T-helper 1 cell (primary cell): ENCODE measurements around the gene RAB3C.

ENCODE experiments used
- DNase-seq, 5 donors: peaks; one replicate each; pipeline ENCODE4 v3.0.0-alpha.2; 2012 to 2020

The RAB3C gene

DNA sequence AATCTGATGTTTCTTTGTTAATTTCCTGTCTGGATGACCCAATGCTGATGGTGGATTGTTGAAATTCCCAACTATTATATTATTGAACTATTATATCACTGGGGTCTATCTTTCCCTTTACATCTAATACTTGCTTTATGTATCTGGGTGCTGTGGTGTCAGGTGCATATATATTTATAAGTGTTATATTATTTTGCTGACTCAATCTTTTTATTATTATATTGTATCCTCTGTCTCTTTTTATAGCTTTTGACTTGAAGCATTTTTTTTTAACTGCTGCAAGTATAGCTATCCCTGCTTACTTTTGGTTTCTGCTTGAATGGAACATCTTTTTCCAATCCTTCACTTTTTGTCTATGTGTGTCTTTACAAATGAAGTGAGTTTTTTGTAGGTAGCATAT is 255.9 kb downstream of the RAB3C start:
- no peak for DNase-seq

DNA sequence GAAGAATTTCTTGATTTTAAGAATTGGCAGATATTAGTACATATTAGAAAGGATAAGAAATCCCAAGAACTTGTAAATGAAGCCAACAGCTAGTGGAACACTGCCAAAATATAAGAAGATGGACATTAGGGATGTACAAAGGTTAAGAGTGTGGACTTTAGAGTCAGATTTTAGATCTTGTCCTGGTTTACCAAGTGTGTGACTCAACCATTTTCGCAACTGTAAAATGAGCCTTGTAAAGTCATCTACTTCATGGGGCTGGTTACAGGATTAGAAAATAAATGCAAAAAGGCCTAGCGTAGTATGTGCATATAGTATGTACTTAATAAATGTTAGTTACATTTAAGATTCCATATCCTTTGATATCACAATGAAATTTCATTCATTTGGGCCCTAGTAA is 260.0 kb downstream of the RAB3C start:
- DNase-seq = no peak

DNA sequence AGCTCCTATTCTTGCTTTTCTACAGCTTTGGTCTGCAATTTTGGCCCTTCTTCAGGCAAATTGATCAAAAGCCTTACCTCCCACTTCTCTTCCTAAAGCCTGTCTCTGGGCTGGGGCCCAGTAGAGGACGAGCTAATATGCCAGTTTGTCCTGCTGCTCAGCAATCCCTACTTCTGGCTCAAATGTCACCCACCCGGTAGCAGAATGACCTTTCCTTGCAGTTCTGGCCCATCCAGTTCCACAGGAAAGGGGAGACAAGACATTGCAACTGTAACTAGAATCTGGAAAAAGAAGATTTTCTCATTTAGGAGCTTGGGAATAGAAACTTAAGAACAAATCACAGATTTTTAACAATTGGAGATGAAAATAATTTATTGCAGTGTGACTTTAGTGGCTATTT is 261.5 kb downstream of the RAB3C start:
- DNase-seq = no peak

DNA sequence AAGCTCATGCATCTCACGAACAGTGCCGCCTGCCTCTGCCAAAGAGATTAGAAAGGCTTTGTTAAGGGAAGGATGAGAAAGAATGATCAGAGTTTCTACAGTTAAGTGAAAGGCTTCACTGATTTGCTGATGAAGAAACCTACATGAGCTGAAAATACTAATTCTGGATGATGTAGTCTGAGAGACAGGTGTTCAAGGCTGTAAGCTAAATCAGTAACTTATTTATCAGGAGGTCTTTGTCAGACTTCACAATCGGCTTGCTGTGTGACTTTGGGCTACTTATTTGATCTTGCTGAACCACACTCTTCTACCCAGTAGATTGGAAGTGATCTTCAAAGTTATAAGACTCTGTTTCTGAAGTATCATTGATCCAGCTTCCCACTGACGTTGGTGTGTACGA is 264.2 kb downstream of the RAB3C start:
- DNase-seq = no peak

DNA sequence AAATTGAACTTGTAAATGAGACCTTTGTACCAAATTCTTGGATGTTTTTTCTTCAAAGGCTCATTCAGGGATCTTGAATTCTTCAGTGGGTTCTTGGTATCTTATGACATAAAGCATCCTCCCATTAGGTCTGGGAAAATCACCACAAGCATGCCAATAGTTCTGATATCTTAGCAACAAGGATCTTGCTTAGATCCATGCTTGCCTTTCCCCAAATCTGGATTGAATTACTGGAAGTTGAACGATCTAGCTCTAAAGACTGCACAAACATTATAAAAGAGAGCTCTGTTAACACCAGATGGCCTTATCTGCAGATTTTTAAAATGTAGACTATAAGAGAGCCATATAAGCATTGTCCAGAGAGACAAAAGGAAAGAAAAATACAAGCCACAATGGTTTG is 266.3 kb downstream of the RAB3C start:
- no peak for DNase-seq

DNA sequence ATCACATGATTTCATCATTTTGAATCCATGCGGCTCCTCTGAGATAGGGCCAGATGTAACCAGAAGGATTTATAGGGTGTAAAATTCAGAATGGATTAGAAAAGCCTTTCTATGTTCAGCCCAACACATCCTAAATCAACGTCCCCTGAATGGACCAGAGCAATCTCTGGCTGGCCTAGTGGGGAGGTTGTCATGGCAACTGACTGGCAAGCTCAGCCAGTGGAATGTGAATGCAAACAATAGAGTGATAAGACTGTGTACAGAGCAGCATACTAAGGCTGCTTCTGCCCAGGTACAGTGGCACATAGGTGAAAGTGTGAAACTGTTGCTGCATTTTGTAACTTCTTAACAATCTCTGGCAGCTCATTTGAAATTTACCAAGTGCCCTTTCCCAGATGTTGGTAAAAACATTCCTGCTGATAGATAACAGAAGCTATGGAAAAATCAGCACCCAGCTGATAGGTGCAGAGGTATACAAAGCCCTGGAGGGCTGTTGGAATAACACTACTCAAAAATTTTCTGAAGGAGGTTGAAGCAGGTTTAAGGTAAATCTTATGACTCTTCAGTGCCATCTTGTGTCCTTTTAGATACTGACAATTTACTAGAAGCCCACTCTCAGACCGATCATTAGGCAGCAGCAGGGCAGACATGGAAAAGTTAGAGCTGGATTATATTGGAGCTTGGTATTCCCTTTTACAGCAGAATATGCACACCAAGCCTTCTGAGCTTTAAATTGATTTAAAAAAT is 267.2 kb downstream of the RAB3C start:
- peak in 1 of 5 donors; percentile 4 for DNase-seq

DNA sequence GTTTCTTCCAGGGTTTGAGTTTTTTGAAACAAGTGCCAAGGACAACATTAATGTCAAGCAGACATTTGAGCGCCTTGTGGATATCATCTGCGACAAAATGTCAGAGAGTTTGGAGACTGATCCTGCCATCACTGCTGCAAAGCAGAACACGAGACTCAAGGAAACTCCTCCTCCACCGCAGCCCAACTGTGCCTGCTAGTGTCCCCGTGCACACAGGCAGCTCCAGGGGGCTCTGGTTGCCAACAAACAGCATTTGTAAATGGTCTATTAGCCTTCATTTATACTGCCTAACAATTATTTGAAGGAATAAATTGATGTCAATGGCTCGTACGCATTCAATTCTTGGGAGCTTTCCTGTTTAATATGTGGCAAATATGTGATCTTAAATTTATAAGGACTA is 268.3 kb downstream of the RAB3C start:
- DNase-seq = no peak

DNA sequence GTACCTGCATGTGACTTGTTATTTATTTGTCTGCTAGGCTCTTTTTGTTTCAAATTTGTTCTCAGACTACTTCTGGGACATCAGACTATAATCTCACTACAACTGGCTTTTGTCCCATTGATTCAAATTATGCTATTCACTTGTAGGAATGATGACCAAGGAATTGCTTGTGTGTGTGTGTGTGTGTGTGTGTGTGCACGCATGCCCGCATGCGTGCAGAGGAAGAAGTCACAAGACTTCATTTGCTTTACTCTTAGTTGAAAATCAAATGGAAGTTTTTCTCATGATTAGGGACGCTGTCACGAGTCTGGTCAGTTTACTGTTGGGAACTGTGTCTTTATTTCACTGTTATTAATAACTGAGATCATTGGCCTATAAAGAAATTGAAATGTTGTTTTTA is 268.7 kb downstream of the RAB3C start:
- no peak for DNase-seq

DNA sequence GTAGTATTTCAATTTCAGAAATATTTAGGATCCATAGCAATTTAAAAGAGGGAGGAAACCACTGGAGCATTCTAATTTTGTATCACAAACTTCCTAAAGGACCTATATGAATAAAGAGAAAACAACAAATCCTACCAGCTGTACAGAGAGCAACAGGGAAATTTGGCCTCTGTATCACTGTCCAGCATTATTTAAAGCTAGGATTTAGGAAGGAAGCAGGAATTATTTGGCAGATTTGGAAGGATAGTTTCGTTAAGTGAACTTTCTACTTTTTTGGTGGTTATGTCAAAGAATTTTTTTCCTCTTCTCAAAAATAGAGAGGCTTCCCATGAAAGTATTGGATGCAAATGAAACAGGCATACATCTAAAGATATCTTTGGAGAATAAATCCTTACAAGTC is 269.7 kb downstream of the RAB3C start:
- no peak for DNase-seq

DNA sequence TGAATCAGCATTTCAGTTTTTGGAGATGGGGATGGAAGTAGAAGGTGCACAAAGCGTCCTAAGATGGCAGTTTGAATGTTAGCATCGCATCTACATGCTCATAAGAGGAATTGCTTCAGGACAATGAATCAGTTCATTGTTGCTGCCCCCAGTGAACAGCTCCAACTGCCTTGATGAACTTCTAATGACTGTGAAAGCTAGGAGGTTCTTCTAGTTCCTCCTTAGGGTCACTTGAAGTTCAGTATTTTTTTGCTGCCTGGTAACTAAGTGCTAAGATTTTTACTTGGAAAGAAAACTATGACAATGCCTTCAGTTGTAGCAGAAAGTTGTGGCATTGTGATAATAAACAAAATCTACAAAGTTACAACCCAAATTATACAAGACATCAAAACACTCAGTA is 271.6 kb downstream of the RAB3C start:
- DNase-seq = no peak

DNA sequence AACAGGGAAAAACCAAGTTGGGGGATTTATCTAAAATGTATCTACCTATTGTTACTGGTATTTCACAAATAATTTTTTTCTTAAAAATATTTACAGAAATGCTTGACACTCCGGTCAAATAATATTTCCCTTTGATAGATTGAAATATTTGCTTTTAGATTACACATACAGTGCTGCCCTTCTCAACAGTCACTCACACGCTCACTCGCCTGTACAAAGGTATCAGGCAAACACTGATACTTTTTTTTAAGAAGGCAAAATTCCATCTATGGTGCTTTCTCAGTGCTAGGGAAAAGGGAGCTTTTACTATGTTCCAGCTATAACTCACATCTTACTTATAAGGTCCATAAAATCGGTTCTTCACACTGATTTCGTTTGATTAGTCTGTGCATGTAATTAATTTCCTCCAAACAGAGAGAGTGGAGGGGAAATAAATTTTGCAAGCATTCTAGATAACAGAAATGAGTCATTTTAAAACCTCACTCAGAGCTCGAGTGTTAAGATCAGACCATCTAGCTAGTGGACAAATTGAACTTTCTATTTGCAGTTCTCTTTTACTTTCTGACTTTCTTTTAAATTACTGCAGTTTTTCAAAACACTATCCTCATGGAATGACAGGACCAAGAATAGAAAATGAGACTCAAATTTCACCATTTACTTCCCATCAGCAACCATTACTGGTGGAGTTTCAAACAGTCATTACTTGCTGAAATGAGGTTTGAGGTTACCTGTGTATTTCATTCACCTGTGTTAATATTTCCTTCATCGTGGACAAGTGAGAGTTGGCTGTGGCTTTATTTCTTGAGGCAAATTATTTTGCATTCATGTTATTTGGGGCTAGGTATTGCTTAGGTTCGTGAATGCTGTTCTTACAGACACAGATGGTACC is 273.2 kb downstream of the RAB3C start:
- DNase-seq = no peak

DNA sequence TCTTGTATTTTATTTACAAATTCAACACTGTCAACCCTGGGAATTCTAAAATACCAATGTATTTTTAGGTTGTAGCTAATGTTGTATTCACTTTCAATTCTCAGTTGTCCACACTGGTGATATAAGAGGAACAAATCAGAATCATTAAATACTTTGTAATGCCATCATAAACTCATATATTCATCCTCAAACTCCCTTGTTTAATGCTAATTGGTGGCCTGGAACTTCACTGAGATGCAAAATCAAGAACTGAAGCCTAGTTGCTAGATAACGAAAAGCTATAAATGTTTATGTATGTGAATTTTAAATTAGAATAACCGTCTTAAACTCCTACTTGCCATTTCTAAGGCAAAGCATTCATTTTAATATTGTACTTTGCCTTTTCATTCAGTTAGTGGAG is 274.7 kb downstream of the RAB3C start:
- DNase-seq = no peak

DNA sequence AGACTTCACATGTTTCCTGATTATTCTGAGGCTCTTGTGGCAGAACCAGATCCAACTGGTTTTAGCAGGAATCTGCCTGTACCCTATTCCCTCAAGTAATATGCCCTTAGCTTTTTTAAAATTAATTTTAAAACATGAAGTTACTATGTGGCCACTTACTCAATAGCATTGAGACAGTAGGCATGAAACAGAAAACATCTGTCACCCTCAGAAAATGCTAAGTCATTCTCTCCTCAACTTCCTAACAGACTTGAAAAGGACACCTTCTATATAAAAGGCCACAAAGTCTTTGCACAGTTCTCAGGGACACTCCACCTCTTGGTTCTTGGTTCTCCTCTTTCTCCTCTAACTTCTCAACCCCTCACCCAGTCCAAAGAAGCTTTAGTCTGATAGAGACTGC is 277.8 kb downstream of the RAB3C start:
- DNase-seq = no peak

DNA sequence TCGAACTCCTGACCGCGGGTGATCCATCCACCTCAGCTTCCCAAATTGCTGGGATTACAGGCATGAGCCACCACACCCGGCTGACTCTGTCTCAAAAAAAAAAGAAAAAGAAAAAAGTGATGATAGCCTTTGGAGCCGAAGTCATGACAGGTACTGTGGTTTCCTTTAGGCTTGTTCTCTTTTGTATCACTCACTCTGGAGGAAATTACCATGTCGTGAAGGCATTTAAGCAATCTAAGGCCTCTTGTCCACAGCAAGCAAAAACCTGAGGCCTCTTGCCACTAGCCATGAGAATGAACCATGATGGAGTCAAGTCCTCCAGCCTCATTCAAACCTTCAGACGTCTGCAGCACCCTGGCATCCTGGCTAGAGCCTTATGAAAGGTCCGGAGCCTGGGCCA is 286.1 kb downstream of the RAB3C start:
- no peak for DNase-seq

DNA sequence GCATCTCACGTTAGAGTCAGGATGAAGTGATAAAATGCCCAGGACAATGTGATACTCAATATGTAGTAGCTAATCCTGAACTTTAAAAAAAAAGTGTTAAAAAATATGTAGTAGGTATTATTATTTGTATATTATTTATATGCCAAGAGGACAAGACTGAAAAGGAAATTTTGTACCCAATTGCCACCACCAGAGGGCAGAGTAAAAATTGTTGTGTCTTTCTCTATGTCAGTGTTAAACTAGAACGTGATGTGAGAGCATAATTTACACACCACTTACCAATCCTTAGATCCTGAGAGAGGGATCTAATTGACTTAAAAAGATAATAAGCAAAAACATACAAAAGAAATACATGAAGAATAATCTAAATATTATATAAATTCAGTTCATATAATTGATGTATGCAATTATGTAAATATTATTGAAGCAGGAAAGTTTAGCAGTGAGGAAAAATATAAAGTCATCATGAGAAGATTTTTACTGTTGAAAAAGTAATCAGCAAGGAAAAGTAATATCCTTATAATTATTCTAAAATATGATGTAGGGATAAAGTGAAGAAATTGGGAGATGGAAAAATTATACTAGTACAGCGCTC is 288.9 kb downstream of the RAB3C start:
- DNase-seq = peak in 2 of 5 donors; percentile 17 to 27

DNA sequence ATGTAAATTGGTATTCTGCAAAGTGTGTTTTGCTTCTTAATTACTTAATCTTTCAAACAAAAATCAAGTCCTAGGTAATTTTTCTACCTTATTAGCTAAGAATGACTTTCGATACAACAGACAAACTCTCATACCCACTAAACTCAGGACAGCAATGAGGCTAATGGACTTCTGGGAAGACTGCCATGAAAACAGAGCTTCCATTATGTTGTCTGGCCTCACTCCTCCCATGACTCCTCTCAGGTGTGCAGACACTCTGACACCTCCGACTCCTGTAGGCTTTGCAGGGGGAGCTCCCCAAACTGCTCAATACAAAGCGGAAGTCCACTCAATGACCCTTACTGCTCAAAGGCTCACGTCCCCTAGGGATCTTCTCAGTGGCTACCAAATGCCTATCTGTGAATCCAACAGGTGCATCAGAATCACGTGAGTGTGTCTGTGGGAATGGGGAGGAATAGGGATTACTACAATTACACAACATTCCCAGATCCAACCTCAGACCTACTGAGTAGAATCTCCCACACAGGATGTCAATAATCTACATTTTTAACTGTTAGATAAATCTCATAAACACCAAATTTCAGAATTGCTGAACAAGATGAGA is 289.9 kb downstream of the RAB3C start:
- no peak for DNase-seq

DNA sequence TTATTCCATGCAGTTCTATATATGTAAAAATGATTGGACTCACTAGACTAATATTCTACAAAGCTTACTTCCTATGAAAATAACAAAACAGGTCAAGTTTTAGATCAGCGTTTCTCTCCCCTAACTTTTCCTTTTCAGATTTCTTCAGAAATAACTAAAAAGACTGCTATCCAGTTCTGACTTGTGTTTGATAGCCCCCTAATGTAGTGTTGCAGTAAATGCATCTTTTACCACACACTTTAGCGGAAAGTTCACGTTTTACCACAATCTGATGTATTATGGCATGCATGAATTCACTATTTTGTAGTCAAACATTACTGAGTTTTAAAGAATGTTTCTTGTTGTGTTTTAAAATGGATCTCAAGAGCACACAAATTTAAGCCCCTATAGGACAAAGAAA is 292.7 kb downstream of the RAB3C start:
- no peak for DNase-seq

DNA sequence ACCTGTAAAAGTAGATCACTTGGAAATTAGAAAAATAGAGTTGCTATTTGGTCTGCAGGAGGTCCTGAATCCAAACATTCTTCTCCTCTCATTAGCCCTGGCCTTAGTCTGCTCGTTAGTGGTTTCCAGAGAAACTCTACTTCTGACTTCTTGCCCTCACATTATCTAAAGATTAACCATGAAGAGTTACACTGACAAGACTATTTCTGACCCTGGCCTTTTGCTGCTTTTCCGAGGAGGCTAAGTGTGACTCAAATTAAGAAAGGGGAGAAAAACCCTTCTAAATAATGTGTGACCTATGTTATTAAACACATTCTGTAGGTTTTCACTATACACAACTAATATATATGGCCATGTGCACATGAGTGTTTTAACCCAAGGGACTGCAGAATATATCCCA is 302.4 kb downstream of the RAB3C start:
- DNase-seq = no peak

DNA sequence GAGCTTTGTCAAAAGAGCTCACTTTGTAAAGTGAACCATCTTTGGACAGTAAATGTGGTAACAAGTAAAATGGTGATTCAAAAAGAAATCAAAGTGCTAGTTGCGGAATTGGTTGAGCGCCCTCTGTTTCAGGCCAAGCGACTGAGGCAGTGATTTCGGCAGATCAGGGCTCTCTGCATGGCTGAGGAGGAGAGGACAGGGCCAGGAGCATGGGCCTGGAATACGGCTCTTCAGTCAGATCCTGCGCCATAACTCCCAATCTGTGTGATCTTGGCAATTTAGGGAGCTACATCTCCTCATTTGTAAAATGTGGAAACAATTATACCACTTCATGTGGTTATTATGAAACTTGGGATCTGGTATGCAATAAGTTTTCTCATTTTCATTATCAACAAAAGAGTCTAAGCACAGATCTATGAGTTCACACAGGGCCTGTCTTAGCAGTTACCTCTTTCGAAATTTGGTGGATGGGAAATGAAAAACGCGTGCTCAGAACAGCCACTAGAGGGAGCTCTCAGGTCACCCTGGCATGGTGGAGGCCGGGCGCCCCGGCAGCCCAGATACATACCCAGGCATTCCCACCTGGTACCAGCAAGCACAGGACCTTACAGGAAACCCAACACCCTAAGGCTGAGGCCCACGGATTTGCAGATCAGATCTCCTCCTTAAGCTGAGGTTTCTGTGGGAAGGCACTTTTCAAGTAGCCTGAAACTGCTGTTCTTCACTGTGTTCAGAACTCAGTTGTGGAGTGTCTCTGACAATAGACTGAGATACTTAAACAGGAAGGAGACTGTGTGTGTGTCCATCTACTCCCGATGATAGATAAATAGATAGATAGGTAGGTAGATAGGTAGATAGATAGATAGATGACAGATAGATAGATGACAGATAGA is 303.7 kb downstream of the RAB3C start:
- peak; percentile 15 to 76 (median 40) for DNase-seq

DNA sequence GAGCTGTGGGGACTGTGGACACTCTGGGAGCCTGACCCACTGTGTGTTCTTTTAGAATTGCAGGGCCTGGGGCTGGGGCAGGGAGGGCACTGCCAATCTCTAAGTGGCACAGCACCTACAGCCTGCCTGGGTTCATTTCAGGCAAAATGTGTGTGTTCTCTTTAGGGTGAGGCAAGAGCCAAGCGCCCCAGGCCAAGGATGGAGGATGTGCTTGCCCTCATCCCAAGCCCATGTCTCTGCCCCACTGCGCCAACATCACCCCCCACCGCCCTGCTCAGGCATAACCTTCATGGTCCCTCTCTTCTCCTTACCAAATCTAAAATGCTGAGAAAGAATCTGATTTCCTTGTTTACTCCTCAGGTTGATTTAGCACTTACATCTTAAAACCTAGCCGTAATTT is 304.4 kb downstream of the RAB3C start:
- DNase-seq = peak in 1 of 5 donors; percentile 13

DNA sequence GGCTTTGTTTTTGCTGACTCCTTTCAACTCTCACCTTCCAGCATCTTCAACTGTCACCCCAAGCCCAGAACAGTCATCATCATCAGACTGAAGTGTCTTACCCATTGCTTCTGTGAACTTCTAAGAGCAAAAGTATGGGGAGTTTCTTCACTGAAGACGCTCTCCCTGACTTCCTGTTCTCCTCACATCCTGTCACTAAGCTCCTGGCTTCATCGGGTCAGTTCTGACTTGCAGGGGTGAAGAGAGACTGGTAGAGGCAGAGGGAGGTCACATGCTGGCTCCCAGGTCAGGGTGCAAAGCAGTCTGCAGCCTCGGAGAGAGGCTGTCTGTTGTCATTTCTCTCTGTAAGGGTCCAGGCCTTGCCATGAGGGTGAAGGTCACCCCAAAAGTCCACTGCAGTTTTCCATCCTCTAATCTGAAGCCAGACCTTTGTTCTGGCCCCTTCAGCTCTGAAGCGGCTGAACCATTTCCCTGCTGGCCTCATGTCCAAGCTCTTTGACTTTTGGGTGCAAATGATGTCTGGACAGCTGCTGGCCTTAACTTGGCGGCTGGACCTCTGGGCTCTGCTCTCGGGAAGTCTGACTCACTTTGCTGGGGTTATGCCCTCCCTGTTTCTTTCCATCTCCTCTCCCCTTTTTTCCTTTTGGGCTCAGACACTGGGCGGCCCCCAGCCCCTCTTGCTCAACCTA is 305.0 kb downstream of the RAB3C start:
- DNase-seq = peak in 1 of 5 donors; percentile 67

DNA sequence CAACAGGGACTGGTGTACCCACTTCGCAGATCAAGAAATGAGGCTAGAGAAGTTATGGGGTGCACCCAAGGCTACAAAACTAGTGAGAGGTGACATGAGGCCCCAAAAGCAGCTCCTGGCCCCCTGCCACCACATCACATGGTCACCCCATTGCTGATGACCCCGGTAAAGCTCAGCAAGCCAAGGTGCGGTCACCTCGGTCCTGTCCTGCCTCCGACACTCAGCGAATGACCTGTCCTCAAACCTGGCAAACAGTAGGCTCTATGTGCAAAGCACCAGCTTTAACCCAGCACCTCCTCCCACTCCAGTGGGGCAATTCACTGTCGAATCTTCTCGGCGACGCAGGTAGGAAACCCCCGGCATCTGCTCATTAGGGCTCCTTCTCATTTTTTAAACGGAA is 307.4 kb downstream of the RAB3C start:
- no peak for DNase-seq
